Body of pancreas (tissue), 4 donors: Measurements from ENCODE around the gene RIPPLY2. TPM values are rescaled to one million over a fixed set of nuclear protein-coding genes. Genes with fewer than 3 reads are reported as not detected.

Source experiments
- ATAC-seq: fragments of 150-250 bp; one replicate; pipeline ENCODE4 v1.9.1; 2016
- DNase-seq, 4 donors: peaks; one replicate each; pipeline ENCODE4 v3.0.0-alpha.2; 2019
- H3K27ac ChIP-seq, 4 donors: fragments of 200-600 bp; sonication (generic); 1 replicate in 3 of 4; 2 replicates in 1 of 4; pipeline versions ENCODE4 v1.5.1 to v1.6.1; 2016 to 2019; ENCODE audit warnings: mild to moderate bottlenecking in 1 of 4, mixed read lengths in 1 of 4, moderate library complexity in 1 of 4
- H3K27me3 ChIP-seq, 2 donors: fragments of 200-600 bp; sonication (generic); one replicate each; pipeline ENCODE4 v1.6.0; 2016; ENCODE audit warnings: mild to moderate bottlenecking in 1 of 2
- H3K36me3 ChIP-seq, 2 donors: fragments of 200-600 bp; sonication (generic); replicated peaks in 1 of 2; 2 replicates each; pipeline ENCODE4 v1.5.1; 2016; ENCODE audit warnings: low read depth in 2 of 2; ENCODE audit not compliant: insufficient read depth in 1 of 2
- H3K4me1 ChIP-seq: fragments of 200-600 bp; sonication (generic); one replicate; pipeline ENCODE4 v1.6.0; 2016
- H3K4me3 ChIP-seq, 2 donors: fragments of 200-600 bp; sonication (generic); 1 replicate in 1 of 2; 2 replicates in 1 of 2; pipeline ENCODE4 v1.5.1; 2016 to 2019
- H3K9me3 ChIP-seq, 3 donors: fragments of 200-600 bp; sonication (generic); 1 replicate in 2 of 3; 2 replicates in 1 of 3; pipeline ENCODE4 v1.5.1; 2016
- CTCF ChIP-seq, 7 experiments: fragments of 450-650 bp in 4 of 7; fragments of 200-600 bp in 3 of 7; sonication (generic) in 3 of 7; IDR thresholded peaks; one replicate each; pipeline ENCODE4 v1.5.1; 2016 to 2019; ENCODE audit warnings: antibody characterized with exemption in 7 of 7
- POLR2A ChIP-seq, 3 donors: fragments of 450-650 bp; IDR thresholded peaks; one replicate each; pipeline ENCODE4 v1.6.1; 2016; ENCODE audit warnings: antibody characterized with exemption in 3 of 3, mild to moderate bottlenecking in 2 of 3
- WGBS, 2 donors: methylation state at CpG; one replicate each; pipeline ENCODE4 v1.1.5; 2017; 5-methylcytosine and 5-hydroxymethylcytosine counted together
- intact Hi-C: fragments of 100-400 bp; cut with DNase I; formaldehyde crosslinking; loops from one replicate; pipeline ENCODE4 v1.15.1; 2023
- total RNA-seq, 2 donors: library from RNA; depleted of rRNA; stranded (reverse); fragments of >200 nt; gene quantifications; one replicate each; pipeline ENCODE4 v1.1.0, GENCODE V29; 2016

The RIPPLY2 gene
- total RNA-seq, 2 donors from 2014 or later, result not detected

DNA sequence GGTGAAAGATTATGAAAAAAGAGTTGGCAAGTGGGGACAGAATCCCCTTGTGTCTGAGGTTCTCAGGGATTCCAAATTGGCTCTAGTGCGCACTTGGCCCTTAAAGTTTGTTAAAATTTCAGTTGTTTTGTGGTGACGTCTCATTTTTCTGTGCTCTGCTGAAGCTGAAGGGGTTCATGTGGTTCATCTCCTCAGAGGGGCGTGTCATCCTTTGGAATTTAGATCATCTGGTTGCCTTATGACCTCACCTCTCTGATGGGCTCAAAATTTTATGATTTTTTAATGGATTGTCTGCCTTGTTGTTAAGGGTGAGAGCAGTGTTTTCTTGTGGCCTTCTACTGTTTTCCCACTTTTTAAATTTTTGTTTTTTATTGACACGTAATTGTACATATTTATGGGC is 26.6 kb downstream of the RIPPLY2 start:
- no peaks in the 10 kb centered on the region for H3K9me3 ChIP-seq
- no peak for TF ChIP-seq CTCF (IDR thresholded peaks at IDR 0.05)
- no peak for TF ChIP-seq POLR2A (IDR thresholded peaks at IDR 0.05)
- DNase-seq (no peak), ATAC-seq (no peak)
- no peaks in the 10 kb centered on the region for H3K4me1 ChIP-seq
- 85 to 86% methylated on average over 4 of the region's 4 CpGs for WGBS, 2 donors
- intact Hi-C loops, result no loop called here
- H3K27me3 ChIP-seq, result no peaks in the 10 kb centered on the region
- H3K27ac ChIP-seq, result no peak overlapping the region
- H3K4me3 ChIP-seq, result no peak overlapping the region
- H3K36me3 ChIP-seq, result no peaks in the 10 kb centered on the region

- WGBS, 2 donors, result 16 to 38% methylated on average over 2 of the region's 2 CpGs
- Histone ChIP-seq H3K36me3 (no peaks in the 10 kb centered on the region), H3K27ac (no peak overlapping the region), H3K9me3 (no peaks in the 10 kb centered on the region), H3K4me3 (no peak overlapping the region), H3K4me1 (no peaks in the 10 kb centered on the region), H3K27me3 (no peaks in the 10 kb centered on the region)
- no peak for TF ChIP-seq POLR2A (IDR thresholded peaks at IDR 0.05)
- TF ChIP-seq CTCF (IDR thresholded peaks at IDR 0.05), result no peak
- ATAC-seq (no peak), DNase-seq (no peak)
- intact Hi-C loops, result no loop called here
Observed at GRCh38 chr6:83883240-83883639, 30.1 kb downstream of the RIPPLY2 start.

GRCh38 chr6:83884523-83884922 is 31.4 kb downstream of the RIPPLY2 start:
- ATAC-seq (peak; percentile 74), DNase-seq (no peak)
- H3K9me3 ChIP-seq, result no peaks in the 10 kb centered on the region
- H3K36me3 ChIP-seq, result no peaks in the 10 kb centered on the region
- TF ChIP-seq CTCF (IDR thresholded peaks at IDR 0.05) (peak in 6 of 7 experiments; percentile 50 to 82 (median 78)), POLR2A (IDR thresholded peaks at IDR 0.05) (no peak)
- no peak overlapping the region for H3K27ac ChIP-seq
- intact Hi-C loops, result no loop called here
- H3K4me1 ChIP-seq, result no peaks in the 10 kb centered on the region
- WGBS, 2 donors, result 2 to 5% methylated on average over 4 of the region's 4 CpGs
- no peak overlapping the region for H3K4me3 ChIP-seq
- H3K27me3 ChIP-seq, result no peaks in the 10 kb centered on the region

GRCh38 chr6:83885984-83886383 is 32.8 kb downstream of the RIPPLY2 start:
- Histone ChIP-seq H3K4me1 (no peaks in the 10 kb centered on the region), H3K9me3 (no peaks in the 10 kb centered on the region), H3K27ac (no peak overlapping the region), H3K4me3 (no peak overlapping the region), H3K36me3 (no peaks in the 10 kb centered on the region), H3K27me3 (no peaks in the 10 kb centered on the region)
- WGBS, 2 donors, result 92 to 94% methylated on average over 2 of the region's 2 CpGs
- intact Hi-C loops, result loop anchor here (5.0 kb wide), 1 partner anchor 336 kb away; no protein-coding TSS in a partner anchor
- no peak for ATAC-seq
- no peak for DNase-seq
- TF ChIP-seq CTCF (IDR thresholded peaks at IDR 0.05), result no peak
- no peak for TF ChIP-seq POLR2A (IDR thresholded peaks at IDR 0.05)

GRCh38 chr6:83889621-83890020 is 36.5 kb downstream of the RIPPLY2 start:
- intact Hi-C loops, result loop anchor here (5.0 kb wide), 1 partner anchor 333 kb away; no protein-coding TSS in a partner anchor
- 95 to 100% methylated on average over 1 of the region's 1 CpG for WGBS, 2 donors
- H3K27ac ChIP-seq, result no peak overlapping the region

More at GRCh38 chr6:83889621-83890020, 36.5 kb downstream of the RIPPLY2 start:
- ATAC-seq, result no peak
- TF ChIP-seq POLR2A (IDR thresholded peaks at IDR 0.05) (no peak), CTCF (IDR thresholded peaks at IDR 0.05) (no peak)
- Histone ChIP-seq H3K4me3 (no peak overlapping the region), H3K36me3 (no peaks in the 10 kb centered on the region), H3K27me3 (no peaks in the 10 kb centered on the region), H3K9me3 (no peaks in the 10 kb centered on the region), H3K4me1 (no peaks in the 10 kb centered on the region)
- no peak for DNase-seq
